C4-2B (cell line): ENCODE data around the gene MTR.

Experiments used
- H3K27ac ChIP-seq: fragments of 450-650 bp; 2 replicates; pipeline ENCODE4 v1.5.1; 2017
- ZFX ChIP-seq: fragments of 450-650 bp; IDR thresholded peaks from 2 replicates; pipeline ENCODE4 v1.6.1; 2017
- TF ChIP-seq, protein P1 (sequence below): fragments of 450-650 bp; conservative IDR thresholded peaks from 2 replicates; pipeline ENCODE4 v1.5.1; 2017; ENCODE audit warnings: mild to moderate bottlenecking

MTR gene

DNA sequence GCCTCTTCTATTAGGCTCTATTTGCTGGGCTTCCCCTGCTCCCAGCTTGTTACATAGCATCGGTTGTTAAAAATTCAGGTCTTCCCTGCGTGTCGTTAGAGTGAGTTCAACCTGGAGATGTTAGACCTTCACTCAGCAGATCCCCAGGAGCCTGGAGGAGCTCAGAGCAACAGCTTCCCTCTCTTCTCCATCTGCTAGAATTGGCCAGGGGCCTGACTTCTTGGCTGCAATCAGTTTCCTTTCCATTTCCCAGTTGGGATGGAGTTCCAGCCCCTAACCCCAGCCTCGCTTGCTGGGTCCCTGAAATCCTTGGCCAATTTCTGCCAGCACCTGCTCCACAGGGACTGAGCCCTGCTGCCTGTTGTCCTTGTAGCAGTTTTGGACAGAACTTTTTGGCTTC lies 153.3 kb downstream of the MTR start:
- no peak for TF ChIP-seq ZFX
- TF ChIP-seq, protein P1, sequence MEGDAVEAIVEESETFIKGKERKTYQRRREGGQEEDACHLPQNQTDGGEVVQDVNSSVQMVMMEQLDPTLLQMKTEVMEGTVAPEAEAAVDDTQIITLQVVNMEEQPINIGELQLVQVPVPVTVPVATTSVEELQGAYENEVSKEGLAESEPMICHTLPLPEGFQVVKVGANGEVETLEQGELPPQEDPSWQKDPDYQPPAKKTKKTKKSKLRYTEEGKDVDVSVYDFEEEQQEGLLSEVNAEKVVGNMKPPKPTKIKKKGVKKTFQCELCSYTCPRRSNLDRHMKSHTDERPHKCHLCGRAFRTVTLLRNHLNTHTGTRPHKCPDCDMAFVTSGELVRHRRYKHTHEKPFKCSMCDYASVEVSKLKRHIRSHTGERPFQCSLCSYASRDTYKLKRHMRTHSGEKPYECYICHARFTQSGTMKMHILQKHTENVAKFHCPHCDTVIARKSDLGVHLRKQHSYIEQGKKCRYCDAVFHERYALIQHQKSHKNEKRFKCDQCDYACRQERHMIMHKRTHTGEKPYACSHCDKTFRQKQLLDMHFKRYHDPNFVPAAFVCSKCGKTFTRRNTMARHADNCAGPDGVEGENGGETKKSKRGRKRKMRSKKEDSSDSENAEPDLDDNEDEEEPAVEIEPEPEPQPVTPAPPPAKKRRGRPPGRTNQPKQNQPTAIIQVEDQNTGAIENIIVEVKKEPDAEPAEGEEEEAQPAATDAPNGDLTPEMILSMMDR = no peak
- no peak overlapping the region for H3K27ac ChIP-seq

DNA sequence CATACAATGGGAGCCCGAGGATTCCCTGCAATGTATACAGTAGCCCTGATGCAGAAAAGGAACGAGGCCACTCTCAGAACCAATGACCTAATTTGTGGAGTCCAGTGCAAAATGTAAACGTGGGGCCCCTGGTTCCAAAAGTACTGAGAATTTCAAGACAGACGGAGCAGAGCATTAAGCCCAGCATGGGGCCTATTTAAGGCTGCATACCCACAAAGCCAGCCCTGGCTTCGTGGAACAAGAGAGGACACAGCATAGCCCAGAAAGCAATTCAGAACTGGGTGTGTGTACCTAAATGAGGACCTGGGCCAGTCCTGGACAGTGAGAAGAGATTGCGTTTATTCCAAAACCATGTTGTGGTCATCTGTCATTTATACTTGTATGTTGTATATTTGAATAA lies 153.9 kb downstream of the MTR start:
- H3K27ac ChIP-seq = no peak overlapping the region
- no peak for TF ChIP-seq ZFX
- TF ChIP-seq, protein P1 = no peak

DNA sequence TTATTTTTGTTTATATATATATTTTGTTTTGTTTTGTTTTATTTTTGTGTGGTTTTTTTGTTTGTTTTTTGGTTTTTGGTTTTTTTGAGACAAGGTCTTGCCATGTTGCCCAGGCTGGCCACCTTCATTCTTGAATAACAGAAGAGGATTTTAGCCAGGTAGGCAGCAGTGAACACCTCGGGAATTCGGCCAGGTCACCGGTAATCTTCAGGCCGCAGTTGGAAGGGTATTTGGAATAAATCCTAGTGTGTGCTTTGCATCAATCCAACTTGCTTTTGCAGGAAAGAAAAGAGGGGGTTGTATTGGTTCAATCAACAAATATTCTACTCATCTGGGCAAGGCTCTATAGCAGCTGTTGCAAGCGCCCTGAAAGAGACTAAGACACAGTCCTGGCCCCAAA lies 155.3 kb downstream of the MTR start:
- TF ChIP-seq ZFX = no peak
- TF ChIP-seq, protein P1 = no peak

DNA sequence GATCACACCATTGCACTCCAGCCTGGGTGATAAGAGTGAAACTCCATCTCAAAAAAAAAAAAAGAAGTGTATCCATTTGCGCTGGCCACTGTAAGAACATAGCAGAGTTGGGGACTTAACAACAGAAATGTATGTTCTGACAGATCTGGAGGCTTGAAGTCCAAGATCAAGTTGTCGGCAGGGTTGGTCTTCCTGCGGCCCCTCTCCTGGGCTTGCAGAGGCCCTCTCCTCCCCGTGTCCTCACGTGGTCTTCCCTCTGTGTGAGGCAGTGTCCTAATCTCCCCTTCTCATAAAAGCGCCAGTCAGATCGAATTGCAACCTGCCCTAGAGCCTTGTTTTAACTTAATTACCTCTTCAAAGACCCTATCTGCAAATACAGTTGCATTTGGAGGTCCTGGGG lies 156.6 kb downstream of the MTR start:
- TF ChIP-seq ZFX = no peak
- TF ChIP-seq, protein P1 = no peak
- no peak overlapping the region for H3K27ac ChIP-seq

More for the DNA sequence above, 155.3 kb downstream of the MTR start:
- no peak overlapping the region for H3K27ac ChIP-seq

DNA sequence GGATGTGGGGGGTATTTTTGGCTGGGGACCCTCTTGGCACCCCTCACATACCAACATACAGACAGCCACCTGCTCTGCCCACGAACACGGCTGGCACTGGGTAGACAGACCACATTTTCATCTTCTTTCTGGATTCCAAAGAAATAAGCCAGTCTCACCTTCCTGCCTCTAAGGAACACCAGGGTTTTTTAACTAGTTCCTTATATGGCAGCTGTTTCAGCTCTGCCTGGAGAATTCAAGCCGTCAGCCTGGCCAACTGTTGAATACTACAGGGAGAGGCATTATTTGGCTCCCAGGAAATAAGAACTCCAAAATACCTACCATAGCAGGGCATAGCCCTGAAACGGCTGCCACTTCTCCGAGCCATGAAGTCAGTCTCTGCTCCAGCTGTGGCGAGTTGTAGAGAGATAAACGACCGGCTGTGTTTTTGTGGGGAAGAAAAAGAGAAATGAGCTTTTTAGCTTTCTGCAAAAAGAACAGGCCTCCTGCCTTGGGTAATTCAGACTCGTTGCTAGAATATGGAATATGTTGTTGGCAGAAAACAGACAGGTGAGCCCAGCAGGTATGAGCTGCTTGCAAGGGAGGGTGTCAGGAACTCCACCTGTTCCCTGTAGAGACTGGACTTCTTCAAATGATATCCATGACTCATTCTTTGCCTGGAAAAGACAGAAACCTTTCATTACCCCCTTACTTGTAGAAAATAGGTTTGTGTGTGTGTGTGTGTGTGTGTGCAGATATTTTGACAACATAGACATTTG lies 157.3 kb downstream of the MTR start:
- TF ChIP-seq, protein P1 = no peak
- TF ChIP-seq ZFX = no peak
- H3K27ac ChIP-seq = no peak overlapping the region

DNA sequence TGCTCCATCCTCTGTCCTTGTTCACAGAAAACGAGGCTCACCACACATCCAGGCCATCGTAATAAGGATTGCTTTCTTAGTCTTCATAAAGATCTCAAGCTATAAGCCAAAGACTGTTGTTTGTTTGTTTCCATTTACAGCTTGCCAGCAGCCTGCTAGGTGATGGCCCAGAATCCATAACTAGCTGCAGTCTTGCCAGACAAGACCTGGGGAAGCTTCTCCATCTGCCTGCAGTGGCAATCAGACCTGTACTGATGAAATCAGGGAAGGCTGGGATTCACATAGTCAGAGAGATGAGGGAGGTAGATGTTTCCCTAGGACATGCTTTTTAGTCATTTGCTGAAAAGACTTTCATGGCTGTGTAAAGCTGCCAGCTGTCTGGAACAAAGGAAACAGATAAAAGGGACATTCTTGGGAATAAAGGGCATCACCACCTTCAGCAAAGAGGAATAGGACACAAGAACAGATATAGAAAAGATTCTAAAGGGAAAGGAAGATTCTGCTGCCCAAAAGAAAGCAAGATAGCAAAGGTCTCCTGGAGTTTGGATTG lies 158.1 kb downstream of the MTR start:
- no peak overlapping the region for H3K27ac ChIP-seq
- no peak for TF ChIP-seq ZFX
- TF ChIP-seq, protein P1 = no peak
